H1 (cell line): ENCODE measurements around the gene PTCH2.

ENCODE experiments used
- CHD2 ChIP-seq: IDR thresholded peaks from 2 replicates; pipeline ENCODE4 v1.6.1; 2012; ENCODE audit warnings: low read length, improper control_type of control experiment
- CTCF ChIP-seq, 3 experiments: IDR thresholded peaks; 1 replicate in 2 of 3; 2 replicates in 1 of 3; pipeline versions ENCODE4 v1.5.1 to v1.6.1; 2011; ENCODE audit warnings: low read length in 3 of 3, mild to moderate bottlenecking in 3 of 3, inconsistent platforms in 2 of 3, low read depth in 1 of 3, moderate library complexity in 1 of 3; ENCODE audit not compliant: insufficient read depth in 1 of 3; ENCODE audit errors: control extremely low read depth in 1 of 3
- HDAC6 ChIP-seq: IDR thresholded peaks from one replicate; pipeline ENCODE4 v1.7.1; 2012; ENCODE audit warnings: low read depth, mild to moderate bottlenecking, inconsistent platforms, low read length, moderate library complexity
- JUN ChIP-seq: IDR thresholded peaks from 2 replicates; pipeline ENCODE4 v1.6.1; 2011; ENCODE audit warnings: low read depth, mild to moderate bottlenecking, improper control_type of control experiment, low read length
- POLR2A ChIP-seq, 2 experiments: IDR thresholded peaks; 1 replicate in 1 of 2; 2 replicates in 1 of 2; pipeline ENCODE4 v1.6.1; 2011; ENCODE audit warnings: low read depth in 2 of 2, low read length in 2 of 2, mild to moderate bottlenecking in 2 of 2; ENCODE audit errors: control extremely low read depth in 1 of 2
- TCF12 ChIP-seq: IDR thresholded peaks from 2 replicates; pipeline ENCODE4 v1.6.1; 2011; ENCODE audit warnings: low read depth, mild to moderate bottlenecking, low read length
- TEAD4 ChIP-seq: IDR thresholded peaks from 2 replicates; pipeline ENCODE4 v1.6.1; 2012; ENCODE audit warnings: low read depth, low read length, inconsistent platforms, mixed read lengths
- YY1 ChIP-seq: IDR thresholded peaks from 2 replicates; pipeline ENCODE4 v1.6.1; 2011; ENCODE audit warnings: low read depth, mild to moderate bottlenecking, low read length
- TF ChIP-seq, protein P1 (sequence below): IDR thresholded peaks from 2 replicates; pipeline ENCODE4 v1.6.1; 2012; ENCODE audit warnings: inconsistent platforms

- TF ChIP-seq POLR2A (IDR thresholded peaks at IDR 0.05; ENCODE audit: control extremely low read depth in 1 of 2, low read depth in 2 of 2, low read length in 2 of 2): no peak
- no peak for TF ChIP-seq CHD2
- TF ChIP-seq YY1: no peak
- no peak for TF ChIP-seq CTCF (IDR thresholded peaks at IDR 0.05; ENCODE audit: control extremely low read depth in 1 of 3, insufficient read depth in 1 of 3, low read depth in 1 of 3, low read length in 3 of 3)
- TF ChIP-seq JUN: no peak
- TF ChIP-seq HDAC6: no peak
- TF ChIP-seq, protein P1, sequence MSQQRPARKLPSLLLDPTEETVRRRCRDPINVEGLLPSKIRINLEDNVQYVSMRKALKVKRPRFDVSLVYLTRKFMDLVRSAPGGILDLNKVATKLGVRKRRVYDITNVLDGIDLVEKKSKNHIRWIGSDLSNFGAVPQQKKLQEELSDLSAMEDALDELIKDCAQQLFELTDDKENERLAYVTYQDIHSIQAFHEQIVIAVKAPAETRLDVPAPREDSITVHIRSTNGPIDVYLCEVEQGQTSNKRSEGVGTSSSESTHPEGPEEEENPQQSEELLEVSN: no peak
- TF ChIP-seq TCF12: no peak
- TF ChIP-seq TEAD4: no peak
These were observed 33.8 kb downstream of the PTCH2 start for GRCh38 chr1:44808938-44809917.
